Stimulated activated CD4-positive, alpha-beta T cell treated with anti-CD3 and anti-CD28 coated beads, Interleukin-2, amount 100 ng/mL, for 24 hours (primary cell): ENCODE results near the gene SLC7A14.

ENCODE experiments used
- DNase-seq, 2 donors: peaks; one replicate each; pipeline ENCODE4 v3.0.0-alpha.2; 2020

Gene SLC7A14

GRCh38 chr3:170423001-170423615 is 162.8 kb downstream of the SLC7A14 start:
- DNase-seq, result no peak

DNA sequence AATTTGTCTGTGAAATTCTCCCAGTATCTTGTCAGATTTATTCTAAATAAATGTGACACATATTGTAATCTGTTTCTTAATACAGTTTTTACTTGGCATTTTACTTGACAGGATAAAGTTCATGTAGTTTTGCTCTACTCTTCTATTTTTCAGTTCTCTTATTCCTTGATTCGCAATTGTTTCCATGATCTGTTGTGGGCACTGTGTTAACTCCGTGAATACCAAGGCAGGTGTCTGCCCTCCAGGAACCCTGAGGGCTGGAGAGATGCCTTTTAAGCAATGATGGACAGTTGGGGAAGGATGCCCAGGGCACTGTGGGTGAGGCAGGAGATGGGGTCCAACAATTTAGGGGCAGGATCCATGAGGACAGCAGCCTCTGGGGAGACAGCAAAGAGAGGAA is 164.1 kb downstream of the SLC7A14 start:
- DNase-seq, result no peak

GRCh38 chr3:170421111-170421641 is 164.7 kb downstream of the SLC7A14 start:
- no peak for DNase-seq

GRCh38 chr3:170420307-170420821 is 165.5 kb downstream of the SLC7A14 start:
- no peak for DNase-seq

GRCh38 chr3:170419557-170420087 is 166.3 kb downstream of the SLC7A14 start:
- peak in 1 of 2 donors; percentile 22 for DNase-seq

DNA sequence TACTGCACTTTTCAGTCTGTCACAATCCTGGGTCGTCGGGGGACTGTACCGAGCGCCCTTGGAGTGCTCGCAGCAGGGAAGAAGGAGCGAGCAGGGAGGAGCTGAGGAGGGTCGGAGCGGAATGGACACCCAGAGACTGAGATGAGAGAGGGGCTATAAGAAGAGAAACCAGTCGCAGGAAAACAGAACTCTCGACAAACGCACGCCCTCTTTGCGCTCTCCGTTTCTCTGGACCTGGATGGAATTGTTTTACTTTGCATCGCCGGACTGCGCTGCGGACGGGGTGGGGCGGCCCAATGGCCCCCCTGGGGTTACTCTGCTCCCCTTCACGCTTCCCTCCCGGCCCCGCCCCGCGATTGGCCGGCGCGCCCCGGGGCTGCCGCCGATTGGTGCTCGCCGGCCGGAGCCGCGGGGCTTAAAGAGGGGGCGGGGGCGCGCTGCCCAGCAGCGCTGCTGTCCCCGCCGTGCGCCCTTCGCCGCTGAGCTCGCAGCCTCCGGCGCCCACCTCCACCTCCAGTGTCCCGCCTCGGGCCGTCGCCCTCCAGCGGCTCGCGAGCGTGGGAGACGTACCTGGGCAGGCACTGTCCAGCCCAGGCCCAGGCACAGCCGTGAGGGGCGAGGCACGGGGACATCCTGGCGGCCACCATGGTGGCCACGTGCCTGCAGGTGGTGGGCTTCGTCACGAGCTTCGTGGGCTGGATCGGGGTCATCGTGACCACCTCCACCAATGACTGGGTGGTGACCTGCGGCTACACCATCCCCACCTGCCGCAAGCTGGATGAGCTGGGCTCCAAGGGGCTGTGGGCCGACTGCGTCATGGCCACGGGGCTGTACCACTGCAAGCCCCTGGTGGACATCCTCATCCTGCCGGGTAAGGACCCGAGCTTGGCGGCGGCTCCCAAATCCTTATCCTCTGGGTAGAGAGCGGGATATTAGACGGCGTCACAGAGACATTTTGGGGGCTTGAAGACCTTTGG is 167.2 kb downstream of the SLC7A14 start, which contains the start of gene CLDN11:
CLDN11 (plus strand) TSS at position 447 of the 977 bp plus-strand sequence; CDS start at position 646, 199 bp downstream.
- no peak for DNase-seq

- no peak for DNase-seq
Measured at GRCh38 chr3:170417090-170417489, 168.8 kb downstream of the SLC7A14 start.

DNA sequence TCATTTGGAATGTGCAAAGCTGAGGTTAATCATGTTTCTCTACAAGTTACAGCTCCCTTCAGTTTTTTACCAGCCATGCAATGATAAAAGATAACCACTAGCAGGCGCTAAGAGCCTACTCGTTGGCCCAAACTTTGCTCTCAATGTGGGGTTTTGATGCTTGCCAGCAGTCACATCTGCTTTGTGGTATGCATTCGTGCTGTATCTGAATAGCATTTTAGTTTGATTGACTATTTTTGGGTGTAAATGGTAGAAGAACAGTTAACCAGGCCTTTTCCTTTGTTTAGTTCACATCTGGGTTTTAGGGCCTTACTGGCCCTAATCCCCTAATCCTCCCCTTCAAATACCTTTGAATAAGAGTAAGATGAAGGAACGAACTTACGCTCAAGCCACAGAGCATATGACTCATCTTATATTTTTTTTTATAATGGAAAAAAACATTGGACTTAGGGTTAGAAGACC is 171.6 kb downstream of the SLC7A14 start:
- peak in 1 of 2 donors; percentile 31 for DNase-seq

DNA sequence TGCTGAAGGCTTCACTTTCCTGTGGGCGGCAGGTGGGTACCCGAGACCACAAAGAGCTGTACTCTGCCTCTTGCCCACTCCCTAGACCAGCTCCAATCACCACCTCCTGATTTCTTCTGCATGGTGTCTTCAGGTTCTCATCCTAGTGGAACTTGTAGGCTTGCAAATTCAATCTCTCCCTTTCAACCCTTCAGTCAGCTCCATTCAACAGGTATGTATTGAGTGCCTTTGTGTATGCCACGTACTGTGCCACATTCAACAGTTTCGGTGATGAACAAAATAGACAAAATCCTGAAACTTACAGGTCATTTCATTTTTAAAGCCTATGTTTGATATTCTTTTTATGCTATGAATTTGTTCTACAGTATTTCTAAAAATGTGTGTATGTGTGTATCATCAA is 172.6 kb downstream of the SLC7A14 start:
- DNase-seq, result no peak

GRCh38 chr3:170410428-170411029 is 175.3 kb downstream of the SLC7A14 start:
- no peak for DNase-seq
